Stromal cell of bone marrow (primary cell): ENCODE data around the gene KRTAP5-8.
"Not testable (repeated sequence)": the region's sequence is repeated elsewhere in the genome, so short reads cannot be mapped to it uniquely, and the experiment has no call there.

Experiments
- DNase-seq: peaks from one replicate; pipeline ENCODE4 v3.0.0-alpha.2; 2012; ENCODE audit warnings: low read depth

The KRTAP5-8 gene

GRCh38 chr11:71518506-71519471 is 19.0 kb upstream of the KRTAP5-8 start:
- DNase-seq: no peak

GRCh38 chr11:71519546-71519945 is 18.3 kb upstream of the KRTAP5-8 start:
- DNase-seq: no peak

GRCh38 chr11:71525188-71525937 is 12.5 kb upstream of the KRTAP5-8 start:
- no peak for DNase-seq

- no peak for DNase-seq
Measured at GRCh38 chr11:71525938-71526495, 11.8 kb upstream of the KRTAP5-8 start.

GRCh38 chr11:71526796-71527575 is 10.8 kb upstream of the KRTAP5-8 start, which contains the start of gene KRTAP5-7:
Gene KRTAP5-7 (plus strand): TSS chr11:71527267. CDS start chr11:71527301, 34 bp downstream.
- not testable (repeated sequence) for DNase-seq

- no peak for DNase-seq
Measured at GRCh38 chr11:71527576-71528210, 10.1 kb upstream of the KRTAP5-8 start.

- no peak for DNase-seq
Measured at GRCh38 chr11:71530602-71531001, 7.2 kb upstream of the KRTAP5-8 start.

GRCh38 chr11:71532036-71532610 is 5.7 kb upstream of the KRTAP5-8 start:
- DNase-seq: no peak

- not testable (repeated sequence) for DNase-seq
Measured at GRCh38 chr11:71534711-71535608, 2.9 kb upstream of the KRTAP5-8 start.

GRCh38 chr11:71535825-71536224 is 2.0 kb upstream of the KRTAP5-8 start:
- no peak for DNase-seq

- no peak for DNase-seq
Measured at GRCh38 chr11:71537537-71537936, 288 bp upstream of the KRTAP5-8 start.

GRCh38 chr11:71538666-71538990 is 803 bp downstream of the KRTAP5-8 start:
- no peak for DNase-seq

GRCh38 chr11:71539017-71539416 is 1.2 kb downstream of the KRTAP5-8 start:
- no peak for DNase-seq

- not testable (repeated sequence) for DNase-seq
Measured at GRCh38 chr11:71539971-71540370, 2.1 kb downstream of the KRTAP5-8 start.

- not testable (repeated sequence) for DNase-seq
Measured at GRCh38 chr11:71540521-71541304, 2.9 kb downstream of the KRTAP5-8 start.

GRCh38 chr11:71542382-71542781 is 4.6 kb downstream of the KRTAP5-8 start:
- DNase-seq: no peak

- DNase-seq: peak; percentile 4
Measured at GRCh38 chr11:71542879-71543777, 5.3 kb downstream of the KRTAP5-8 start.

GRCh38 chr11:71543866-71544265 is 6.0 kb downstream of the KRTAP5-8 start:
- no peak for DNase-seq
